SK-N-SH treated with all-trans-retinoic acid at 6 μM for 48 hours (cell line): ENCODE data around the gene RIMKLA.

Source experiments
- ARNTL ChIP-seq: fragments of 450-650 bp; formaldehyde crosslinking; IDR thresholded peaks from 2 replicates; pipeline ENCODE4 v1.5.0; 2020; ENCODE audit warnings: low read depth, mild to moderate bottlenecking, moderate library complexity, borderline replicate concordance
- ESRRG ChIP-seq: fragments of 250-450 bp; sonication (Bioruptor Pico); IDR thresholded peaks from 2 replicates; pipeline ENCODE4 v1.6.1; 2021; ENCODE audit warnings: mild to moderate bottlenecking
- GLIS3 ChIP-seq: fragments of 250-450 bp; sonication (Bioruptor Pico); IDR thresholded peaks from 2 replicates; pipeline ENCODE4 v1.5.0; 2020; ENCODE audit warnings: mild to moderate bottlenecking, moderate library complexity
- PPARA ChIP-seq: fragments of 250-450 bp; sonication (Bioruptor Pico); IDR thresholded peaks from 2 replicates; pipeline ENCODE4 v1.5.0; 2020; ENCODE audit warnings: mild to moderate bottlenecking, borderline replicate concordance
- RARB ChIP-seq: fragments of 250-450 bp; sonication (Bioruptor Pico); IDR thresholded peaks from 2 replicates; pipeline ENCODE4 v1.8.0; 2021; ENCODE audit warnings: mild to moderate bottlenecking, moderate library complexity
- TOX ChIP-seq: fragments of 250-450 bp; sonication (Bioruptor Pico); IDR thresholded peaks from 2 replicates; pipeline ENCODE4 v1.8.0; 2021; ENCODE audit warnings: mild to moderate bottlenecking, moderate library complexity, borderline replicate concordance
- ZC3H10 ChIP-seq: fragments of 250-450 bp; sonication (Bioruptor Pico); IDR thresholded peaks from 2 replicates; pipeline ENCODE4 v1.5.1; 2021; ENCODE audit warnings: mild to moderate bottlenecking, moderate library complexity
- ZFP30 ChIP-seq: fragments of 450-650 bp; formaldehyde crosslinking; IDR thresholded peaks from 2 replicates; pipeline ENCODE4 v1.5.0; 2022; ENCODE audit warnings: mild to moderate bottlenecking, moderate library complexity
- ZNF565 ChIP-seq: fragments of 450-650 bp; formaldehyde crosslinking; conservative IDR thresholded peaks from 2 replicates; pipeline ENCODE4 v1.5.0; 2020; ENCODE audit warnings: low read depth, mild to moderate bottlenecking, moderate library complexity
- TF ChIP-seq, protein P1 (sequence below): fragments of 250-450 bp; sonication (Bioruptor Pico); IDR thresholded peaks from 2 replicates; pipeline ENCODE4 v1.8.0; 2021; ENCODE audit warnings: low read depth, mild to moderate bottlenecking, moderate library complexity, borderline replicate concordance
- TF ChIP-seq, protein P2 (sequence below): fragments of 250-450 bp; sonication (Bioruptor Pico); IDR thresholded peaks from 2 replicates; pipeline ENCODE4 v1.5.1; 2020; ENCODE audit warnings: low read depth, mild to moderate bottlenecking, moderate library complexity
- TF ChIP-seq, protein P3 (sequence below): fragments of 250-450 bp; sonication (Bioruptor Pico); IDR thresholded peaks from 2 replicates; pipeline ENCODE4 v1.8.0; 2020; ENCODE audit warnings: mild to moderate bottlenecking, moderate library complexity, borderline replicate concordance

DNA sequence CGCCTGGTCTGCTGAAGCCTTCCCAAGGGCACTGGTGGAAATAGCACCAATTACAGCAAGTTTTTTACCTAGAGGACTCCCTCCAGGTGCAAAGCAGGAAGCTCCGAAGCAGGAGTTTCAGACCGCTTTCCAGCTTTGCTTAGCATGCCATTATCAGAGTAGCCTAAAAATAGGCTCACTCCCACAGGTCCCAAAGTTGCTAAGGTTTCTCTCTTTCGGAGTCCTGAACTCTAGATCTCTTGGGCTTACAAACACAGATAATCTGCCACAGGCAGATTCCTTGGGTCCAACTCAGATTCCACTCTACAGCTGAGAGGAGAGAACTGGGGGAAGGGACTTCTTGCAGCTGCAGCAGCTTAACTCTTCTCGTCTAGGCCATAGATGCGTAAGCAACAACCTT lies 52.8 kb downstream of the RIMKLA start:
- no peak for TF ChIP-seq ARNTL (CRISPR knock-in tag)
- no peak for TF ChIP-seq ZNF565 (CRISPR knock-in tag)
- no peak for TF ChIP-seq ZFP30
- no peak for TF ChIP-seq GLIS3
- TF ChIP-seq, protein P1, sequence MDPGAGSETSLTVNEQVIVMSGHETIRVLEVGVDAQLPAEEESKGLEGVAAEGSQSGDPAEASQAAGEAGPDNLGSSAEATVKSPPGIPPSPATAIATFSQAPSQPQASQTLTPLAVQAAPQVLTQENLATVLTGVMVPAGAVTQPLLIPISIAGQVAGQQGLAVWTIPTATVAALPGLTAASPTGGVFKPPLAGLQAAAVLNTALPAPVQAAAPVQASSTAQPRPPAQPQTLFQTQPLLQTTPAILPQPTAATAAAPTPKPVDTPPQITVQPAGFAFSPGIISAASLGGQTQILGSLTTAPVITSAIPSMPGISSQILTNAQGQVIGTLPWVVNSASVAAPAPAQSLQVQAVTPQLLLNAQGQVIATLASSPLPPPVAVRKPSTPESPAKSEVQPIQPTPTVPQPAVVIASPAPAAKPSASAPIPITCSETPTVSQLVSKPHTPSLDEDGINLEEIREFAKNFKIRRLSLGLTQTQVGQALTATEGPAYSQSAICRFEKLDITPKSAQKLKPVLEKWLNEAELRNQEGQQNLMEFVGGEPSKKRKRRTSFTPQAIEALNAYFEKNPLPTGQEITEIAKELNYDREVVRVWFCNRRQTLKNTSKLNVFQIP (CRISPR knock-in tag) = no peak
- TF ChIP-seq TOX (CRISPR knock-in tag) = no peak
- TF ChIP-seq, protein P2, sequence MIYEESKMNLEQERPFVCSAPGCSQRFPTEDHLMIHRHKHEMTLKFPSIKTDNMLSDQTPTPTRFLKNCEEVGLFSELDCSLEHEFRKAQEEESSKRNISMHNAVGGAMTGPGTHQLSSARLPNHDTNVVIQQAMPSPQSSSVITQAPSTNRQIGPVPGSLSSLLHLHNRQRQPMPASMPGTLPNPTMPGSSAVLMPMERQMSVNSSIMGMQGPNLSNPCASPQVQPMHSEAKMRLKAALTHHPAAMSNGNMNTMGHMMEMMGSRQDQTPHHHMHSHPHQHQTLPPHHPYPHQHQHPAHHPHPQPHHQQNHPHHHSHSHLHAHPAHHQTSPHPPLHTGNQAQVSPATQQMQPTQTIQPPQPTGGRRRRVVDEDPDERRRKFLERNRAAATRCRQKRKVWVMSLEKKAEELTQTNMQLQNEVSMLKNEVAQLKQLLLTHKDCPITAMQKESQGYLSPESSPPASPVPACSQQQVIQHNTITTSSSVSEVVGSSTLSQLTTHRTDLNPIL (CRISPR knock-in tag) = no peak
- no peak for TF ChIP-seq RARB
- no peak for TF ChIP-seq ZC3H10 (CRISPR knock-in tag)
- no peak for TF ChIP-seq ESRRG (CRISPR knock-in tag)
- TF ChIP-seq PPARA (CRISPR knock-in tag) = no peak
- TF ChIP-seq, protein P3, sequence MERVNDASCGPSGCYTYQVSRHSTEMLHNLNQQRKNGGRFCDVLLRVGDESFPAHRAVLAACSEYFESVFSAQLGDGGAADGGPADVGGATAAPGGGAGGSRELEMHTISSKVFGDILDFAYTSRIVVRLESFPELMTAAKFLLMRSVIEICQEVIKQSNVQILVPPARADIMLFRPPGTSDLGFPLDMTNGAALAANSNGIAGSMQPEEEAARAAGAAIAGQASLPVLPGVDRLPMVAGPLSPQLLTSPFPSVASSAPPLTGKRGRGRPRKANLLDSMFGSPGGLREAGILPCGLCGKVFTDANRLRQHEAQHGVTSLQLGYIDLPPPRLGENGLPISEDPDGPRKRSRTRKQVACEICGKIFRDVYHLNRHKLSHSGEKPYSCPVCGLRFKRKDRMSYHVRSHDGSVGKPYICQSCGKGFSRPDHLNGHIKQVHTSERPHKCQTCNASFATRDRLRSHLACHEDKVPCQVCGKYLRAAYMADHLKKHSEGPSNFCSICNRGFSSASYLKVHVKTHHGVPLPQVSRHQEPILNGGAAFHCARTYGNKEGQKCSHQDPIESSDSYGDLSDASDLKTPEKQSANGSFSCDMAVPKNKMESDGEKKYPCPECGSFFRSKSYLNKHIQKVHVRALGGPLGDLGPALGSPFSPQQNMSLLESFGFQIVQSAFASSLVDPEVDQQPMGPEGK (CRISPR knock-in tag) = no peak
